Neural cell (in vitro differentiated cells): ENCODE measurements around the gene DPYD. TPM values are rescaled to one million over a fixed set of nuclear protein-coding genes. Genes with fewer than 3 reads are reported as not detected.

Experiments
- H2AFZ ChIP-seq: fragments of 200-600, 300-800 bp; sonication (generic), shearing (Covaris generic); 2 replicates; pipeline ENCODE4 v1.6.0; 2014; ENCODE audit warnings: low read depth, mild to moderate bottlenecking, antibody characterized with exemption, low read length, moderate library complexity
- H3F3A ChIP-seq: fragments of 200-600 bp; shearing (Covaris generic); 2 replicates; pipeline ENCODE4 v1.6.1; 2016; ENCODE audit warnings: mild to moderate bottlenecking, moderate library complexity, mixed read lengths, antibody characterized with exemption, low read length; ENCODE audit not compliant: insufficient read depth, poor library complexity, severe bottlenecking
- H3K27ac ChIP-seq: fragments of 200-600, 300-800 bp; sonication (generic), shearing (Covaris generic); 2 replicates; pipeline ENCODE4 v1.5.1; 2014; ENCODE audit warnings: mild to moderate bottlenecking, low read length, moderate library complexity
- H3K27me3 ChIP-seq: fragments of 300-800, 200-600 bp; sonication (generic), shearing (Covaris generic); 2 replicates; pipeline ENCODE4 v1.6.0; 2014; ENCODE audit warnings: mild to moderate bottlenecking, low read depth, low read length, moderate library complexity; ENCODE audit not compliant: insufficient read depth
- H3K36me3 ChIP-seq: fragments of 300-800, 200-600 bp; sonication (generic), shearing (Covaris generic); 2 replicates; pipeline ENCODE4 v1.5.1; 2014; ENCODE audit warnings: mild to moderate bottlenecking, antibody characterized with exemption, low read length, moderate library complexity; ENCODE audit not compliant: insufficient read depth
- H3K4me2 ChIP-seq: fragments of 300-800, 200-600 bp; sonication (generic), shearing (Covaris generic); 2 replicates; pipeline ENCODE4 v1.6.0; 2014; ENCODE audit warnings: mild to moderate bottlenecking, low read length
- H3K4me3 ChIP-seq: fragments of 300-800, 200-600 bp; sonication (generic), shearing (Covaris generic); 2 replicates; pipeline ENCODE4 v1.5.1; 2014; ENCODE audit warnings: mild to moderate bottlenecking, low read length, moderate library complexity
- H3K79me2 ChIP-seq: fragments of 200-600 bp; shearing (Covaris generic); replicated peaks from 2 replicates; pipeline ENCODE4 v1.6.0; 2014; ENCODE audit warnings: mild to moderate bottlenecking, low read length, moderate library complexity; ENCODE audit not compliant: insufficient read depth
- H3K9ac ChIP-seq: fragments of 300-800, 200-600 bp; sonication (generic), shearing (Covaris generic); 2 replicates; pipeline ENCODE4 v1.6.1; 2016; ENCODE audit warnings: mild to moderate bottlenecking, low read length, mixed read lengths
- H3K9me2 ChIP-seq: fragments of 200-600 bp; shearing (Covaris generic); 2 replicates; pipeline ENCODE4 v1.6.1; 2016; ENCODE audit warnings: mild to moderate bottlenecking, low read length, mixed read lengths; ENCODE audit not compliant: insufficient read depth
- H3K9me3 ChIP-seq: fragments of 200-600, 300-800 bp; sonication (generic), shearing (Covaris generic); 2 replicates; pipeline ENCODE4 v1.6.1; 2016; ENCODE audit warnings: mild to moderate bottlenecking, mixed run types, low read length, moderate library complexity, mixed read lengths
- H4K20me1 ChIP-seq: fragments of 200-600 bp; shearing (Covaris generic); 2 replicates; pipeline ENCODE4 v1.6.1; 2016; ENCODE audit warnings: mild to moderate bottlenecking, mixed run types; ENCODE audit not compliant: insufficient read depth
- EP300 ChIP-seq: fragments of 450-650 bp; conservative IDR thresholded peaks from 2 replicates; pipeline ENCODE4 v1.6.1; 2014; ENCODE audit warnings: antibody characterized with exemption, mild to moderate bottlenecking, moderate library complexity; ENCODE audit not compliant: poor library complexity, severe bottlenecking
- EZH2 ChIP-seq: fragments of 200-600, 300-800 bp; shearing (Covaris generic), sonication (generic); IDR thresholded peaks from 2 replicates; pipeline ENCODE4 v1.6.1; 2014; ENCODE audit warnings: antibody characterized with exemption, low read length, borderline replicate concordance, mild to moderate bottlenecking; ENCODE audit not compliant: insufficient read depth, poor library complexity, severe bottlenecking
- MXI1 ChIP-seq: fragments of 450-650 bp; conservative IDR thresholded peaks from 2 replicates; pipeline ENCODE4 v1.6.1; 2014; ENCODE audit warnings: antibody characterized with exemption, mild to moderate bottlenecking; ENCODE audit not compliant: poor library complexity, severe bottlenecking
- POLR2AphosphoS5 ChIP-seq: IDR thresholded peaks from 2 replicates; pipeline ENCODE4 v1.6.1; 2012
- RAD21 ChIP-seq: fragments of 450-650 bp; conservative IDR thresholded peaks from 2 replicates; pipeline ENCODE4 v1.6.1; 2014; ENCODE audit warnings: antibody characterized with exemption, mild to moderate bottlenecking, moderate library complexity
- SMC3 ChIP-seq: fragments of 450-650 bp; conservative IDR thresholded peaks from 2 replicates; pipeline ENCODE4 v1.6.1; 2014; ENCODE audit warnings: antibody characterized with exemption, mild to moderate bottlenecking, moderate library complexity; ENCODE audit not compliant: poor library complexity
- TAF1 ChIP-seq: IDR thresholded peaks from 2 replicates; pipeline ENCODE4 v1.6.1; 2012; ENCODE audit warnings: low read depth
- polyA plus RNA-seq: library from polyadenylated mRNA; depleted of rRNA; stranded (reverse); fragments of >200 nt; gene quantifications from 2 replicates; pipeline ENCODE4 v1.2.3, GENCODE V29; 2014
- TF ChIP-seq, protein P1 (sequence below): IDR thresholded peaks from 2 replicates; pipeline ENCODE4 v1.6.1; 2012; ENCODE audit warnings: borderline replicate concordance
- TF ChIP-seq, protein P2 (sequence below): fragments of 450-650 bp; IDR thresholded peaks from 2 replicates; pipeline ENCODE4 v1.5.1; 2014; ENCODE audit warnings: antibody characterized with exemption, mild to moderate bottlenecking, moderate library complexity; ENCODE audit not compliant: poor library complexity, severe bottlenecking

The DPYD gene
- polyA plus RNA-seq, 1 donor from 2014 or later: 6.7 TPM

DNA sequence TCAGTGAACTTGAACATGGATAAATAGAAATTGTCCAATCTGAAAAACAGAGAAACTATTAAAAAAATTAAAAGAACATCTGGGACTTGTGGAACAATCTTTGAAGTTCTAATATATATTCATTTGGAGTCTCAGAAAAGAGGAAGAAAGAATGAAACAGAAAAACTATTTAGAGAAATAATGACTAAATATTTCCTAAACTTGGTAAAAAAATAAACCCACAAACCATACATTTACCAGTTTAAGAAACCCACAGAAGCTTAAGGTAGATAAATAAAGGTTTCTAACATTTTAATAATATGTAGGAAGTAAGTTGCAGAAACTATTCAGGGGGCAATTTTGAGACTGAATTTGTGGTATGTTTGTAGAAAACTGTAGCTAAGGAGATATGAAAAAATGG lies 761.5 kb downstream of the DPYD start:
- Histone ChIP-seq H3K9ac (no peak overlapping the region), H4K20me1 (no peaks in the 10 kb centered on the region), H3K36me3 (no peaks in the 10 kb centered on the region), H3K79me2 (no peaks in the 10 kb centered on the region), H3K4me3 (no peak overlapping the region), H3F3A (no peaks in the 10 kb centered on the region), H3K4me2 (no peak overlapping the region), H3K27me3 (no peaks in the 10 kb centered on the region), H3K9me2 (no peaks in the 10 kb centered on the region), H3K9me3 (peaks cover 2% of the 10 kb centered on the region), H3K27ac (no peak overlapping the region), H2AFZ (no peak overlapping the region)
- no peak for TF ChIP-seq RAD21
- TF ChIP-seq EZH2: no peak
- TF ChIP-seq SMC3: no peak
- TF ChIP-seq, protein P1, sequence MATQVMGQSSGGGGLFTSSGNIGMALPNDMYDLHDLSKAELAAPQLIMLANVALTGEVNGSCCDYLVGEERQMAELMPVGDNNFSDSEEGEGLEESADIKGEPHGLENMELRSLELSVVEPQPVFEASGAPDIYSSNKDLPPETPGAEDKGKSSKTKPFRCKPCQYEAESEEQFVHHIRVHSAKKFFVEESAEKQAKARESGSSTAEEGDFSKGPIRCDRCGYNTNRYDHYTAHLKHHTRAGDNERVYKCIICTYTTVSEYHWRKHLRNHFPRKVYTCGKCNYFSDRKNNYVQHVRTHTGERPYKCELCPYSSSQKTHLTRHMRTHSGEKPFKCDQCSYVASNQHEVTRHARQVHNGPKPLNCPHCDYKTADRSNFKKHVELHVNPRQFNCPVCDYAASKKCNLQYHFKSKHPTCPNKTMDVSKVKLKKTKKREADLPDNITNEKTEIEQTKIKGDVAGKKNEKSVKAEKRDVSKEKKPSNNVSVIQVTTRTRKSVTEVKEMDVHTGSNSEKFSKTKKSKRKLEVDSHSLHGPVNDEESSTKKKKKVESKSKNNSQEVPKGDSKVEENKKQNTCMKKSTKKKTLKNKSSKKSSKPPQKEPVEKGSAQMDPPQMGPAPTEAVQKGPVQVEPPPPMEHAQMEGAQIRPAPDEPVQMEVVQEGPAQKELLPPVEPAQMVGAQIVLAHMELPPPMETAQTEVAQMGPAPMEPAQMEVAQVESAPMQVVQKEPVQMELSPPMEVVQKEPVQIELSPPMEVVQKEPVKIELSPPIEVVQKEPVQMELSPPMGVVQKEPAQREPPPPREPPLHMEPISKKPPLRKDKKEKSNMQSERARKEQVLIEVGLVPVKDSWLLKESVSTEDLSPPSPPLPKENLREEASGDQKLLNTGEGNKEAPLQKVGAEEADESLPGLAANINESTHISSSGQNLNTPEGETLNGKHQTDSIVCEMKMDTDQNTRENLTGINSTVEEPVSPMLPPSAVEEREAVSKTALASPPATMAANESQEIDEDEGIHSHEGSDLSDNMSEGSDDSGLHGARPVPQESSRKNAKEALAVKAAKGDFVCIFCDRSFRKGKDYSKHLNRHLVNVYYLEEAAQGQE: no peak
- no peak for TF ChIP-seq TAF1
- no peak for TF ChIP-seq MXI1
- TF ChIP-seq POLR2AphosphoS5: no peak
- no peak for TF ChIP-seq EP300
- TF ChIP-seq, protein P2, sequence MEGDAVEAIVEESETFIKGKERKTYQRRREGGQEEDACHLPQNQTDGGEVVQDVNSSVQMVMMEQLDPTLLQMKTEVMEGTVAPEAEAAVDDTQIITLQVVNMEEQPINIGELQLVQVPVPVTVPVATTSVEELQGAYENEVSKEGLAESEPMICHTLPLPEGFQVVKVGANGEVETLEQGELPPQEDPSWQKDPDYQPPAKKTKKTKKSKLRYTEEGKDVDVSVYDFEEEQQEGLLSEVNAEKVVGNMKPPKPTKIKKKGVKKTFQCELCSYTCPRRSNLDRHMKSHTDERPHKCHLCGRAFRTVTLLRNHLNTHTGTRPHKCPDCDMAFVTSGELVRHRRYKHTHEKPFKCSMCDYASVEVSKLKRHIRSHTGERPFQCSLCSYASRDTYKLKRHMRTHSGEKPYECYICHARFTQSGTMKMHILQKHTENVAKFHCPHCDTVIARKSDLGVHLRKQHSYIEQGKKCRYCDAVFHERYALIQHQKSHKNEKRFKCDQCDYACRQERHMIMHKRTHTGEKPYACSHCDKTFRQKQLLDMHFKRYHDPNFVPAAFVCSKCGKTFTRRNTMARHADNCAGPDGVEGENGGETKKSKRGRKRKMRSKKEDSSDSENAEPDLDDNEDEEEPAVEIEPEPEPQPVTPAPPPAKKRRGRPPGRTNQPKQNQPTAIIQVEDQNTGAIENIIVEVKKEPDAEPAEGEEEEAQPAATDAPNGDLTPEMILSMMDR: no peak

DNA sequence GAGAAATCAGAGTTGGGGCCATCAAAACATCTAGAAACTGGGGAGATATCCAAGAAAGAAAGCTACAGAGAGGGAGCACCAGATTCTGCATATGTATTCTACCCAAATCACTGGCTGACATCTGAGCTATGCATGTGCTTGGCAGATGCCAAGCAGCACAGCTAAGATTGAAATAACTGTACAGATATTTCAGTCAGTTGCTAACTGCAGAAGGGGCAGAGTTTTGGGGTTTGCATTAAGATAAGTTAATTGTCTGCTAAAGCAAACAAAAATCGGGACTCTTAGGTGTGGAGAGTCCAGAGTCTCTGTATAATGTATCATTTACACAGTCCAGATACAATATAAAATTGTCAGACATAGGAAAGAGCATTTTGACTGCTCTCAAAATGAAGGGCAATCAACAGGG lies 762.1 kb downstream of the DPYD start:
- Histone ChIP-seq H2AFZ (no peak overlapping the region), H3K27ac (no peak overlapping the region), H3K27me3 (no peaks in the 10 kb centered on the region), H3K4me2 (no peak overlapping the region), H3K9ac (no peak overlapping the region), H3K9me3 (peaks cover 2% of the 10 kb centered on the region), H3K36me3 (no peaks in the 10 kb centered on the region), H3K4me3 (no peak overlapping the region), H3K9me2 (no peaks in the 10 kb centered on the region), H3F3A (no peaks in the 10 kb centered on the region), H4K20me1 (no peaks in the 10 kb centered on the region), H3K79me2 (no peaks in the 10 kb centered on the region)
- TF ChIP-seq, protein P2: no peak
- TF ChIP-seq POLR2AphosphoS5 (no peak), EP300 (no peak), SMC3 (no peak), RAD21 (no peak)
- TF ChIP-seq, protein P1: no peak
